ENCODE data around the gene NFIL3.

GRCh38 chr9:91359083-91359482, 64.5 kb downstream of the NFIL3 start:
- TF ChIP-seq CTCF (conservative IDR thresholded peaks at IDR 0.05 in 1 of 2, IDR thresholded peaks at IDR 0.05 in 1 of 2; ENCODE audit: extremely low read depth in 1 of 2, insufficient read depth in 1 of 2, low read depth in 1 of 2, low read length in 2 of 2): no peak
- TF ChIP-seq EZH2 (IDR thresholded peaks at IDR 0.05; ENCODE audit: borderline replicate concordance, low read length): no peak
